HG03457 (cell line): ENCODE results near the gene RRM2.

ENCODE experiments used
- ATAC-seq: cut with Tn5 transposase; IDR thresholded peaks from one replicate; pipeline ENCODE4 v1.9.1; 2021; ENCODE audit warnings: moderate number of reproducible peaks; ENCODE audit not compliant: unreplicated experiment

The RRM2 gene

DNA sequence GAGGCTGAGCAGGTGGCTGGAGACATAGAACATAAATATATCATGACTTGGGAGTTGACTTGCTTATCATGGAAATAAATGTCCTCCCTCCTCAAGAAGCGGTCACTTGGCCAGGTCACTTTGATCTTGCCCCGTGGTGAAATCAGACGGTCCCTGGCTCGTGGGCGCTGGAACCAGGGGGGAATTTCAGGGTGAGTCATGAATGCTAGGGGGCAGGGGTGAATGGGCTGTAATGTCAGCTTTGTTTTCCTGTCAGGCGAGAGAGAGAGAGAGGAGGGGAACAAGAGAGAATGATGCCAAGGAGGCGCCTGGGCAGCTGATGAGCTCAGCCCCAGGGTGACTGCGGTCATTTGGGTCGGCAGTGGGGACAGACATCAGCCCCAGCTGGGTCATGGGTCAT is 47.7 kb downstream of the RRM2 start:
- no peak for ATAC-seq

GRCh38 chr2:10171006-10171800 is 48.7 kb downstream of the RRM2 start:
- ATAC-seq = no peak

GRCh38 chr2:10172033-10172871 is 49.7 kb downstream of the RRM2 start:
- ATAC-seq = no peak

GRCh38 chr2:10173258-10174005 is 50.9 kb downstream of the RRM2 start:
- ATAC-seq = no peak

- ATAC-seq = no peak
Observed at GRCh38 chr2:10174173-10174572, 51.6 kb downstream of the RRM2 start.

GRCh38 chr2:10175441-10175840 is 52.9 kb downstream of the RRM2 start:
- ATAC-seq = no peak

- ATAC-seq = no peak
Observed at GRCh38 chr2:10178751-10179150, 56.2 kb downstream of the RRM2 start.

DNA sequence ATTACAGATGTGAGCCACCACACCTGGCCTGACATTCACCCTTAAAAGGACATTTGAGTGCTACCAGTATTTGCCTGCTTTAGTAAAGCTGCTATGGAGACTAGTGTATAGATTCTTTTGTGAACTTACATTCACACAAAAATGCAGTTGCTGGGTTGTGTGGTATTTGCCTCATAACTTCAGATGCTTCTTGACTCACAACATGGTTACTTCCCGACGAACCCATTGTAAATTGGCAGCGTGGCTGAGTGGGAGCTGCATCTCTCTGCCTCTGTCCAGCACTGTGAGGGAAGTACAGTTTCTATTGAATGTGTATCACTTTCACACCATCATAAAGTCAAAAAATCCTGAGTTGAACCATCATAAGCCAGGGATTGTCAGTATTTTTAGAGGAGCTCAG is 56.9 kb downstream of the RRM2 start:
- ATAC-seq = no peak

GRCh38 chr2:10180229-10180628 is 57.7 kb downstream of the RRM2 start:
- ATAC-seq = no peak
